ENCODE data around the gene LDLRAD3.

The LDLRAD3 gene

GRCh38 chr11:36151933-36152580, 208.2 kb downstream of the LDLRAD3 start:
- Histone ChIP-seq H3K36me3 (ENCODE audit: control insufficient read depth, low read length) (no peaks in the 10 kb centered on the region), H3K27me3 (ENCODE audit: control insufficient read depth, low read length) (no peaks in the 10 kb centered on the region), H3K27ac (ENCODE audit: low read depth, low read length) (no peak overlapping the region), H4K20me1 (ENCODE audit: control insufficient read depth, insufficient read depth, low read depth, low read length) (no peaks in the 10 kb centered on the region), H3K4me2 (ENCODE audit: low read length) (no peak overlapping the region), H3K9me3 (ENCODE audit: control insufficient read depth, insufficient read depth, low read length) (no peaks in the 10 kb centered on the region), H3K4me1 (ENCODE audit: control insufficient read depth, low read length) (no peaks in the 10 kb centered on the region), H3F3A (ENCODE audit: control insufficient read depth, insufficient read depth) (no peaks in the 10 kb centered on the region), H3K79me2 (ENCODE audit: control insufficient read depth, low read length) (no peaks in the 10 kb centered on the region), H3K9me2 (replicated peaks; ENCODE audit: control insufficient read depth, low read length) (no peaks in the 10 kb centered on the region), H3K4me3 (ENCODE audit: low read length) (no peak overlapping the region)
- TF ChIP-seq EZH2phosphoT487 (IDR thresholded peaks at IDR 0.05; ENCODE audit: borderline replicate concordance, low read length) (no peak), CTCF (IDR thresholded peaks at IDR 0.05; ENCODE audit: low read depth, low read length, poor library complexity, severe bottlenecking) (no peak)

GRCh38 chr11:36153551-36153950, 209.7 kb downstream of the LDLRAD3 start:
- no peak overlapping the region for H3K4me3 ChIP-seq (ENCODE audit: low read length)
- no peak overlapping the region for H3K4me2 ChIP-seq (ENCODE audit: low read length)
- H3K36me3 ChIP-seq (ENCODE audit: control insufficient read depth, low read length) = no peaks in the 10 kb centered on the region
- H3K79me2 ChIP-seq (ENCODE audit: control insufficient read depth, low read length) = no peaks in the 10 kb centered on the region
- H3K27ac ChIP-seq (ENCODE audit: low read depth, low read length) = no peak overlapping the region
- no peaks in the 10 kb centered on the region for H3K4me1 ChIP-seq (ENCODE audit: control insufficient read depth, low read length)
- H3K27me3 ChIP-seq (ENCODE audit: control insufficient read depth, low read length) = no peaks in the 10 kb centered on the region
- no peaks in the 10 kb centered on the region for H4K20me1 ChIP-seq (ENCODE audit: control insufficient read depth, insufficient read depth, low read depth, low read length)
- TF ChIP-seq CTCF (IDR thresholded peaks at IDR 0.05; ENCODE audit: low read depth, low read length, poor library complexity, severe bottlenecking) = no peak
- no peak for TF ChIP-seq EZH2phosphoT487 (IDR thresholded peaks at IDR 0.05; ENCODE audit: borderline replicate concordance, low read length)
- no peaks in the 10 kb centered on the region for H3F3A ChIP-seq (ENCODE audit: control insufficient read depth, insufficient read depth)
- H3K9me2 ChIP-seq (replicated peaks; ENCODE audit: control insufficient read depth, low read length) = no peaks in the 10 kb centered on the region
- H3K9me3 ChIP-seq (ENCODE audit: control insufficient read depth, insufficient read depth, low read length) = no peaks in the 10 kb centered on the region

GRCh38 chr11:36155124-36155561, 211.3 kb downstream of the LDLRAD3 start:
- no peak overlapping the region for H3K27ac ChIP-seq (ENCODE audit: low read depth, low read length)
- no peaks in the 10 kb centered on the region for H3K27me3 ChIP-seq (ENCODE audit: control insufficient read depth, low read length)
- no peaks in the 10 kb centered on the region for H3F3A ChIP-seq (ENCODE audit: control insufficient read depth, insufficient read depth)
- no peaks in the 10 kb centered on the region for H3K4me1 ChIP-seq (ENCODE audit: control insufficient read depth, low read length)
- H3K4me3 ChIP-seq (ENCODE audit: low read length) = no peak overlapping the region
- no peak overlapping the region for H3K4me2 ChIP-seq (ENCODE audit: low read length)
- H4K20me1 ChIP-seq (ENCODE audit: control insufficient read depth, insufficient read depth, low read depth, low read length) = no peaks in the 10 kb centered on the region
- no peaks in the 10 kb centered on the region for H3K9me2 ChIP-seq (replicated peaks; ENCODE audit: control insufficient read depth, low read length)
- H3K36me3 ChIP-seq (ENCODE audit: control insufficient read depth, low read length) = no peaks in the 10 kb centered on the region
- H3K9me3 ChIP-seq (ENCODE audit: control insufficient read depth, insufficient read depth, low read length) = no peaks in the 10 kb centered on the region
- no peak for TF ChIP-seq CTCF (IDR thresholded peaks at IDR 0.05; ENCODE audit: low read depth, low read length, poor library complexity, severe bottlenecking)
- no peak for TF ChIP-seq EZH2phosphoT487 (IDR thresholded peaks at IDR 0.05; ENCODE audit: borderline replicate concordance, low read length)
- no peaks in the 10 kb centered on the region for H3K79me2 ChIP-seq (ENCODE audit: control insufficient read depth, low read length)

Data from DOHH2 (cell line).